ENCODE results near the gene CD207.

DNA sequence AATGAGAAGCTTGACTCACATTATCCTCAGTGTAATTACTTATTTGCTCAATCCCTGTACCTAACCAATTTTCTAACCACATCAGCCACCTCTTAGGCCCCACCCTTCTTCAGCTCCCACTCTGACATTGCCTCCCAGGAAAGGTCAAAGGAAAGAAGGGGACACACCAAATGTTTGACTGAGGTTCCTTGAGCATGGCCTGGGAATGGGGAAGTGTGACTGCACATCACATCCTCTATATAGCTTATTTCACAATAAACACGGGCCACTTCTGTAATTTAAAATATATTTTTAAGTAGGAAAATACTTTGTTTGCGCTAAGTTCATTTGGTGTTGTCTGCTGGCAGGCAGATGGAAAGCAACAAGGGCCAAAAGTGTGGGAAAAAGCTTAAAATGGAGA is 42.2 kb downstream of the CD207 start:
- TF ChIP-seq EZH2 (IDR thresholded peaks at IDR 0.05) (no peak), POLR2AphosphoS5 (IDR thresholded peaks at IDR 0.05; ENCODE audit: borderline replicate concordance, low read depth, low read length) (no peak), FOXP2 (optimal IDR thresholded peaks at IDR 0.05; ENCODE audit: control extremely low read depth, extremely low read length, insufficient read depth) (no peak)

Measured in SK-N-MC (cell line).